Measurements from ENCODE around the gene ETV1. TPM values are rescaled to one million over a fixed set of nuclear protein-coding genes. Genes with fewer than 3 reads are reported as not detected.

The ETV1 gene
- total and polyA plus RNA-seq, 2 of the 4 experiments (the other 2 are of a cell fraction), result 8.6 to 21.1 TPM

GRCh38 chr7:14000247-14000646 is 10.8 kb upstream of the ETV1 start:
- no peaks in the 10 kb centered on the region for H3K9me1 ChIP-seq (ENCODE audit: insufficient read depth, low read length)
- H4K91ac ChIP-seq (ENCODE audit: insufficient read depth, low read depth, low read length), result no peak overlapping the region
- no peaks in the 10 kb centered on the region for H3K9me3 ChIP-seq (ENCODE audit: control insufficient read depth, insufficient read depth, low read length)
- H3K23ac ChIP-seq (ENCODE audit: low read depth, low read length), result no peak overlapping the region
- no peak overlapping the region for H2AK5ac ChIP-seq (ENCODE audit: low read depth, low read length)
- H4K8ac ChIP-seq (ENCODE audit: low read depth in 2 of 2, low read length in 2 of 2), result no peak overlapping the region
- no CpG with 5 or more reads among the region's 1 CpG for WGBS, 2 experiments (ENCODE audit: extremely low coverage in 2 of 2, insufficient read length in 1 of 2)
- H4K5ac ChIP-seq (ENCODE audit: low read depth, low read length), result no peak overlapping the region
- DNase-seq (no peak), ATAC-seq (ENCODE audit: low read depth) (no peak)
- H4K20me1 ChIP-seq (ENCODE audit: insufficient read depth, low read length), result no peaks in the 10 kb centered on the region
- H2AFZ ChIP-seq (replicated peaks; ENCODE audit: low read length, poor library complexity), result no peak overlapping the region
- no peak overlapping the region for H2AK9ac ChIP-seq (replicated peaks; ENCODE audit: low read depth, low read length, poor library complexity)
- no peak overlapping the region for H3K4me3 ChIP-seq (ENCODE audit: insufficient read depth, low read depth, low read length)
- no peak overlapping the region for H3K14ac ChIP-seq (replicated peaks; ENCODE audit: low read depth, low read length)
- H2BK5ac ChIP-seq (ENCODE audit: low read depth, low read length, poor library complexity, severe bottlenecking), result no peak overlapping the region
- no peaks in the 10 kb centered on the region for H3K27me3 ChIP-seq (ENCODE audit: control insufficient read depth, insufficient read depth, low read length)
- no peaks in the 10 kb centered on the region for H3K79me1 ChIP-seq (ENCODE audit: low read depth in 1 of 2, low read length in 2 of 2)
- H3K56ac ChIP-seq (ENCODE audit: extremely low read depth, insufficient read depth, low read length), result no peak overlapping the region
- ChIA-PET CTCF (interaction anchor here (1.3 kb wide), 1 partner anchor 457 kb away, joined by 3 read pairs; no protein-coding TSS in a partner anchor), POLR2A (ENCODE audit: unreplicated experiment) (no interaction called here)
- no peaks in the 10 kb centered on the region for H3K4me1 ChIP-seq (ENCODE audit: control insufficient read depth, insufficient read depth, low read length)
- no peak overlapping the region for H3K18ac ChIP-seq (ENCODE audit: low read depth, low read length)
- no TSS peak for BruUV-seq (replicated peaks)
- H2BK20ac ChIP-seq (ENCODE audit: low read depth, low read length), result no peak overlapping the region
- H3K9ac ChIP-seq (ENCODE audit: low read depth, low read length), result no peak overlapping the region
- no peak overlapping the region for H2BK15ac ChIP-seq (ENCODE audit: low read depth, low read length)
- H3K4ac ChIP-seq (ENCODE audit: low read depth, low read length), result no peak overlapping the region
- H3K27ac ChIP-seq (ENCODE audit: insufficient read depth, low read length), result no peak overlapping the region
- H3K4me2 ChIP-seq (ENCODE audit: low read depth, low read length), result no peak overlapping the region
- in situ Hi-C loops (cut with MboI; ENCODE audit: low sequenced_read_pairs), result loop anchor here (25.0 kb wide), 1 partner anchor 463 kb away; no protein-coding TSS in a partner anchor
- dilution Hi-C loops (cut with HindIII; ENCODE audit: low sequenced_read_pairs, unreplicated experiment), result no loop called here
- no peak for TF ChIP-seq CHD1 (IDR thresholded peaks at IDR 0.05; ENCODE audit: low read depth, low read length)
- TF ChIP-seq NFE2L2 (IDR thresholded peaks at IDR 0.05; ENCODE audit: low read depth, low read length), result no peak
- no peak for TF ChIP-seq CEBPB (IDR thresholded peaks at IDR 0.05; ENCODE audit: low read depth, low read length)
- no peak for TF ChIP-seq RCOR1 (IDR thresholded peaks at IDR 0.05; ENCODE audit: insufficient replicate concordance, low read length)
- TF ChIP-seq POLR2A (IDR thresholded peaks at IDR 0.05; ENCODE audit: low read depth, low read length), result no peak
- no peak for TF ChIP-seq SMC3 (IDR thresholded peaks at IDR 0.05; ENCODE audit: low read depth, low read length)
- TF ChIP-seq RFX5 (IDR thresholded peaks at IDR 0.05; ENCODE audit: low read depth, low read length), result no peak
- TF ChIP-seq MAZ (IDR thresholded peaks at IDR 0.05; ENCODE audit: borderline replicate concordance, low read depth, low read length), result no peak
- no peak for TF ChIP-seq CTCF (conservative IDR thresholded peaks at IDR 0.05; ENCODE audit: low read depth, low read length)
- no peak for TF ChIP-seq ELK1 (IDR thresholded peaks at IDR 0.05; ENCODE audit: borderline replicate concordance, low read depth, low read length)
- no peak for TF ChIP-seq MAFK (IDR thresholded peaks at IDR 0.05; ENCODE audit: low read depth, low read length)
- no peak for TF ChIP-seq MXI1 (IDR thresholded peaks at IDR 0.05; ENCODE audit: borderline replicate concordance, low read depth, low read length)
- no peak for TF ChIP-seq USF2 (IDR thresholded peaks at IDR 0.05; ENCODE audit: low read depth, low read length)
- no peak overlapping the region for H2BK120ac ChIP-seq (ENCODE audit: low read depth, low read length)
- H3K36me3 ChIP-seq (ENCODE audit: control insufficient read depth, insufficient read depth, low read length), result no peaks in the 10 kb centered on the region
- intact Hi-C loops (cut with micrococcal nuclease), result no loop called here
